ENCODE measurements around the gene CLEC17A. TPM values are rescaled to one million over a fixed set of nuclear protein-coding genes. Genes with fewer than 3 reads are reported as not detected.
"Not testable (repeated sequence)": the region's sequence is repeated elsewhere in the genome, so short reads cannot be mapped to it uniquely, and the experiment has no call there.

The CLEC17A gene
- not detected for polyA plus RNA-seq (2013, experiment 1 of 2; ENCODE audit: insufficient read length)
- polyA plus RNA-seq (2013, experiment 2 of 2; ENCODE audit: insufficient read length) = not detected

GRCh38 chr19:14582894-14583340 is at the start of gene CLEC17A:
Gene CLEC17A (plus strand): TSS chr19:14583084. CDS start chr19:14583161, 77 bp downstream.
- DNase-seq = no peak

GRCh38 chr19:14533450-14533849 is 49.4 kb upstream of the CLEC17A start:
- DNase-seq = no peak

- peak; percentile 33 for DNase-seq
Measured at GRCh38 chr19:14536926-14537692, 45.8 kb upstream of the CLEC17A start.

DNA sequence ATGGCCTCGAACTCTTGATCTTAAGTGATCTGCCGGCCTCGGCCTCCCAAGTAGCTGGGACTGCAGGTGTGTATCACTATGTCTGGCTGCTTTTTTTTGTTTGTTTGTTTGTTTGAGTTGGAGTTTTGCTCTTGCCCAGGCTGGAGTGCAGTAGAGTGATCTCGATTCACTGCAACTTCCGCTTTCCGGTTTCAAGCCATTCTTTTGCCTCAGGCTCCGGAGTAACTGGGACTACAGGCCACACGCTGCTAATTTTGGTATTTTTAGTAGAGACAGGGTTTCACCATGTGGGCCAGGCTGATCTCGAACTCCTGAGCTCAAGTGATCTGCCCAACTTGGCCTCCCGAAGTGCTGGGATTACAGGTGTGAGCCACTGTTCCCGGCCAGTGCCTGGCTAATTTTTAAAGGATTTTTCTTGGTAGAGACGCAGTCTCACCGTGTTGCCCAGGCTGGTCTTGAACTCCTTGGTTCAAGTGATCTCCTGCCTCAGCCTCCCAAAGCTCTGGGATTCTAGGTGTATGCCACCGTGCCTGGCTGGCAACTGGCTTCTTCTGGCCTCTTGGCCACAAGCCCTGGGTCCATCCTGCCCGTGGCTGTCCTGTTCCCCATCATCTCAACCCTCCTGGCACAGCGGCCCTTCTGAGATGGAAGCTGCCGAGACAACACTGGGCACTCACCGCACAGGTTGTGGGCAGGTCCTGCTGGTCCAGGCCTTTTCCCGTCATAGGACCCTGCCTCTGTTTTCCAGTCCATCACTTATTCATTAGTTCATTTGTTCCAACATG is 42.0 kb upstream of the CLEC17A start:
- no peak for DNase-seq

GRCh38 chr19:14541979-14542378 is 40.9 kb upstream of the CLEC17A start:
- not testable (repeated sequence) for DNase-seq

GRCh38 chr19:14542711-14543328 is 40.1 kb upstream of the CLEC17A start:
- DNase-seq = peak; percentile 32

DNA sequence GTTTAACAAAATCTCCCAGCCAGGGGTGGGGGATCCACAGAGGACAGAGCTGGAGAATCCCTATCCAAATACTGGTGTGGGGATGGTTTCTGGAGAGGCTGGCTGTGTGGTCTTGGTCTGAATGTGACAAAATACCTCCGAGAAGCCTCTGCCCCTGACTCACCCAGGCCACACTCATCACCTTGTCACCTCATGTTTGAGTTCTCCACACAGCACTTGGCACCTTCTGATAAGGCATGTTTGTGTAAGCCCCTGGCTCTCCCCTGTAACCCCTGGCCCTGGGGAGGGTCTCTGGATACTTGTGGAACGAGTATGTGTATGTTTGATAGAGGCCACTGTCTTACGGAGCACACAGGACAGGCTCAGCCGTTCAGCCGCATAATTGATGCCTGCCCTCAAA is 38.8 kb upstream of the CLEC17A start:
- peak; percentile 10 for DNase-seq

DNA sequence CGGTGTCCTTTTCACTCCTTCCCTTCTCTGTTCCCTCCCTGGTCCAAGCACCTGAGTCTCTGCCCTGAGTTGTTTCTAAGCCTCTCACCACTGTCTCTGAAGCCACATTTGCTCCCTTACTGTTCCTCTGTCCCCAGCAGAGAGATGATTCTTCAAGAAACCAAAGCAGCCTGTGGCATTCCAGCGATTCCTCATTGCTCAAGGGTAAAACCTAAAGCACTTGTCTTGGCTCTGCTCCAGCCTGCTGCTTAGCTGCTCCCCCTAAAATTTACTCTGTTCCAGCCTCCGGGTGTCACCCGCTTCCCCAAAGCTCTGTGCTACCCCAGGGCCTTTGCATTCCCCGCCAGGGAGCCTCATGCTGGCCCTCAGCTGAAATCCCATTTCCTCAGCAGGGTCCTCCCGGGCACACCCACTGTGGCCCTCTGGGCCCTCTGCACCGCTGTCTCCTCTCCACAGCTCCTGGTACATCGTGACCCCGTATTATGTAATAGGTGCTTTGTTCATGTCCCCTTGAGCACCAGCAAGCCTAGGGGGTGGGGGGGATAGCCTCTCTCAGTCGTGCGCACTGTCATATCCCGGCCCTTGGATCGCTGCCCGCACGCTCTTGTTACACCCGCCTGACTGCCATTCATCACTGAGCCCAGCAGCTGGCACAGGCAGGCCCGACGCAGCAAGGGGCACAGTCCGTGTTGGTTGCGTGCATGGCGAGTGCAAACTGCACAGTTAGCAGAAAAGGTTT is 37.7 kb upstream of the CLEC17A start:
- peak; percentile 41 for DNase-seq

DNA sequence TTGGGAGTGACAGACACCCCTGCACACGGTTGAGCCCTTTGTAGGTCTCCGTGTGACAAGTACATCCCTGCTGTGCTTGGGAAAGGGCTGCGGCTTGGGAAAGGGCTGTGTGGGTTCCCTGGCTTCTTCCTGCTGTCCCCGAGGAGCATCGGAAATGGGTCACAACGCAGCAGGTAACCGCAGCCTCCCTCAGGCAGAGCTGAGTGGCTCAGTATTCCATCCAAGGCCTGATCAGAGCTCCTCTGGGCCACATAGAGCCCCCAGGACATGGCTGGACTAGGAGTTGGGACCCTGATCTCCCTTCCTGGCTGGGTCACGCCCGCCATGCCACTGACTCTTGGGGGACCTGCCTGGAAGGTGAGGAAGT is 37.2 kb upstream of the CLEC17A start:
- DNase-seq = no peak

GRCh38 chr19:14550201-14550754 is 32.6 kb upstream of the CLEC17A start:
- no peak for DNase-seq

DNA sequence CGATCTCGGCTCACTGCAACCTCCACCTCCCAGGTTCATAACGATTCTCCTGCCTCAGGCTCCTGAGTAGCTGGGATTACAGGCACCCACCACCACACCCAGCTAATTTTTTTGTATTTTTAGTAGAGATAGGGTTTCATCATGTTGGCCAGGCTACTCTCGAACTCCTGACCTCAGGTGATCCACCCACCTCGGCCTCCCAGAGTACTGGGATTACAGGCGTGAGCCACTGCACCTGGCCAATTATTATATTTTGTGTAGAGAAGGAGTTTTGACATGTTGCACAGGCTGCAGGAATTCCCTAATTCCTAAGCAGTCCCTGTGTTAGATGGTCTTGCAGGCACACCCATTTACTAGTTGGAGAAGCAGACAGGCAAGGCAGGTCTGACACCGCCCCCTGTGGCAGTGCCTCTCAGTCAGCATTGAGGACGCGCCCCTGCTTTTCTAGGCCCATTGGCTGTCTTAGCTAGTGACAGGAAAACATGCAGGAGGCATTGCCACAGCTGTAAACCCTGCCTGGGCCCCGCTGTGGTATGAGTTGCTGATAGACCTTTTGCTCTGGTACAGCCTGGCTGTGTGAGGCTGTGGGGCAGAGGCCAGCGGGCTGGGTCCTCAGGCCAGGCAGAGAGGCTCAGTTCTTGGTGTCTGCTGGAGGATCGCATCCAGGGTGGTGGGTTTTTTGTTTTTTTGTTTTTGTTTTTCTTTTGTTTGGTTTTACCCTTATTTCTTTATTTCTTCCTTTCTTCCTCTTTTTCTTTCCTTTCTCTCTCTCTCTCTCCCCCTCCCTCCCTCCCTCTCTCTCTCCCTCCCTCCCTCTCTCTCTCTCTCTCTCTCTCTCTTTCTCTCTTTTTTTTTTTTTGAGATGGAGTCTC is 31.5 kb upstream of the CLEC17A start:
- peak; percentile 56 for DNase-seq

GRCh38 chr19:14552006-14552360 is 30.9 kb upstream of the CLEC17A start:
- not testable (repeated sequence) for DNase-seq

GRCh38 chr19:14553042-14553938 is 29.6 kb upstream of the CLEC17A start:
- DNase-seq = no peak

DNA sequence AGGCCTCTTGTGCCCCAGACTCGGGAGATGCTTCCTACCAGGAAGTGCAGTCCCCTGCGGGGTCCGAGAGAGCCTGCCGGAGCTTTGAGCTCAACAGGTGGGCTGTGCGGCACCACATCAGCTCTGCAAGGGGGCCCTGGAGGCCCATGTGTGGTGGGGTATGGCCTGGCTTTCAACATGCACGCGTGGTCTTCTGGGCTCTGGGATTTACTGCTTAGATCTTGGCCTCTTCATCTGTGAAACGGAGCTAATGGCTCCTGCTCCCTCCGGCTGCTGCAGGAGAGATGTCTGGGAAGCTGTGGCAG is 29.0 kb upstream of the CLEC17A start:
- DNase-seq = no peak

- no peak for DNase-seq
Measured at GRCh38 chr19:14554382-14554812, 28.5 kb upstream of the CLEC17A start.

DNA sequence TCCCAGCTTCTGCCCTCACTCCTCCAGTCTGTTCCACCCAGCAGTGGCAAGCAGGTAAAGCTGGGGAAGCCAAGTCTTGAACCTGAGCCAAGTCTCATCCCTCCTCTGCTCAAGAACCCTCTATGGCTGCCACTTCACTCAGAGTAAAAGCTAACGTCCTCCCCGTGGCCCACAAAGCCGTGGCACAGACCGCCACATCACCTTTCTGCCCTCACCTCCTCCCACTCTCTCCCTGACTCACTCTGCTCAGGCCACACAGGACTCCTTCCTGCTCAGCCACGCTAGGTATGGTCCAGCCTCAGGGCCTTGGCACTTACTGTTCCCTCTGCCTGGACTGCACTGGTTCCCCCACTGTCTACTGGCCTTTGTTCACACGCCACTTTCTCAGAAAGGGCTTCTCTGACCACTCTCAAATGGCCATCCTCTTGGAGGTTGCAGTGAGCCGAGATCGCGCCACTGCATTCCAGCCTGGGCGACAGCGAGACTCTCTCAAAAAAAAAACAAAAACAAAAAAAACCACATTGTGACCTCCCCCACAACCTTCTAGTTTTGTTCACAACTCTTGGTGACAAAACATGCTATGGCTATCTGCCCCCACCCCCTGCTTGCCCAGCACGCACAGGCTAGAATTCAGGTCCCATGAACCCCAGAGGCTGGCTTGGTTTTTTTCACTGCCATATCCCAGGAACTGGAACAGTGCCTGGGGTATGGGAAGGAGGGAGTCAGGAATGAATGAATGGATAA is 26.8 kb upstream of the CLEC17A start:
- peak; percentile 26 for DNase-seq

DNA sequence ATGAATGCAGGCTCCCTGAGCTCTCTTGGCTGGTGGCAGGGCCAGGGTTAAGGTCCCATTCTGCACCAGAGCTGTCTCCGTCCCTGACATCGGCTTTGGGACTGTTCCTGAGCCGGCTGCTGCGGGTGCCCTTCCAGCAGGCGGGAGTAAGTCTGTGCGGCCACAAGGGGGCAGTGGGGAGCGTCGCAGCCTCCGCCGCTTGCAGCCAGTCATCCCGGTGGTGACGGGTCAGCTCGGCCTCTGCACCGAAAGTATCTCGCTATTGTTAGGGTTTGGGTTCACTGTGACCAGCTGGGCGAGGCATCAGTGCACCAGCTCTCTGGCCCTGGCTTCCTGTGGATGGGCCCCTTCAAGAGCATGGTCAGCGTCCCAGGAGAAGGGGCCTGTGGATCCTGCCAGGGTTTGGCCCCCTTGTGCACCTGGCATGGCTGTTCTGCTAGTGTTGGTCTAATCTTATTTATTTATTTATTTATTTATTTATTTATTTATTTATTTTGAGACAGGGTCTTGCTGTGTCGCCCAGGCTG is 26.2 kb upstream of the CLEC17A start:
- DNase-seq = peak; percentile 63

GRCh38 chr19:14558370-14559066 is 24.4 kb upstream of the CLEC17A start:
- no peak for DNase-seq
